Stimulated activated naive CD4-positive, alpha-beta T cell (primary cell): ENCODE data around the gene CAMK2N2.
A peak's percentile ranks its signal among the peaks of the same experiment; 100 is the strongest.
"Not testable (repeated sequence)": the region's sequence is repeated elsewhere in the genome, so short reads cannot be mapped to it uniquely, and the experiment has no call there.

Experiments used
- DNase-seq, 6 experiments: peaks; one replicate each; lab custom pipeline; 2025; lab: John Stamatoyannopoulos, UW

CAMK2N2 gene

DNA sequence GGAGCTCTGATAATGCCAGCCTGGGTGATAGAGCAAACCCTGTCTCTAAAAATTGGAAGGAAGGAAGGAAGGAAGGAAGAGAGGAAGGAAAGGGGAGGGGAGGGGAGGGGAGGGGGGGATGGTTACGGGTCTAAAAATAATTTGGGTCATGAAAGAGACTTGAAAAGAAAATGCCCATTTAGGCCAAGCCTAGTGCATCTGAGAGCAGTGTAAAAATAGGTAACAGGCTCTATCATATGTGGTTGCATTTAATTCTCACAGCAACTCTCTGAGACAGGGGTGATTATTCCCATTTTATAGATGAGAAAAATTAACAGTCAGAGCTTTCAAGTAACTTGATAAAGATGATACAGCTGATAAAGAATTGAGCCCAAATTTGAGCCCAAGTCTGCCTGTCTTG, 10.9 kb upstream of the CAMK2N2 start:
- no peak for DNase-seq

DNA sequence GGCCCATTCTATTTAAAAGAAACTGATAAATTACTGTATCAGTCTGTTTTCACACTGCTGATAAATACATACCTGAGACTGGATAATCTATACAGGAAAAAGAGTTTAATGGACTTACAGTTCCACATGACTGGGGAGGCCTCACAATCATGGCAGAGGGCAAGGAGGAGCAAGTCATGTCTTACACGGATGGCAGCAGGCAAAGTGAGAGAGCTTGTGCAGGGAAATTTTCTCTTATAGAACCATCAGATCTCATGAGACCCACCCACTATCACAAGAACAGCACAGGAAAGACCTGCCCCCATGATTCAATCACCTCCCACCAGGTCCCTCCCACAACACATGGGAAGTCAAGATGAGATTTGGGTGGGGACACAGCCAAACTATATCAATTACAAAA, 5.9 kb upstream of the CAMK2N2 start:
- DNase-seq = not testable (repeated sequence)

DNA sequence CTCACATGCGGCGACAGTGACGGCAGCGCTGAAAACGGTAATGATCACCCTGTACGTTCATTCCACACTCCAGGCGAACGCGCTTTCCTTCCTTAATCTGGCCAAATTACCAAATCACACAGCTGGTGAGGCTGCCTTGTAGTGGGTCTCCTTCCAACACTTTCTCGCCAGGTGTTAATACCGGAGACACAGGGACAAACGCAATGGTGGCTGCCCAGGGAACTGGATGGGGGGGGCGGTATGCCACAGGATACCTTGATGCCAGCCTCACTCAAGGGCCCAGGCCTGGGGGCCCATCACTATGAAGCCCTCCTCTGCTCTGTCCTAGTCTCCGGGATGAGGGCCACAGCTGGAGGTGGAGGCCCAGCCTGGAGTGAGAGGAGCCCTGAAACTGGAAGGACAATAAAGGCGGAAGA, 1.4 kb upstream of the CAMK2N2 start:
- DNase-seq = no peak

DNA sequence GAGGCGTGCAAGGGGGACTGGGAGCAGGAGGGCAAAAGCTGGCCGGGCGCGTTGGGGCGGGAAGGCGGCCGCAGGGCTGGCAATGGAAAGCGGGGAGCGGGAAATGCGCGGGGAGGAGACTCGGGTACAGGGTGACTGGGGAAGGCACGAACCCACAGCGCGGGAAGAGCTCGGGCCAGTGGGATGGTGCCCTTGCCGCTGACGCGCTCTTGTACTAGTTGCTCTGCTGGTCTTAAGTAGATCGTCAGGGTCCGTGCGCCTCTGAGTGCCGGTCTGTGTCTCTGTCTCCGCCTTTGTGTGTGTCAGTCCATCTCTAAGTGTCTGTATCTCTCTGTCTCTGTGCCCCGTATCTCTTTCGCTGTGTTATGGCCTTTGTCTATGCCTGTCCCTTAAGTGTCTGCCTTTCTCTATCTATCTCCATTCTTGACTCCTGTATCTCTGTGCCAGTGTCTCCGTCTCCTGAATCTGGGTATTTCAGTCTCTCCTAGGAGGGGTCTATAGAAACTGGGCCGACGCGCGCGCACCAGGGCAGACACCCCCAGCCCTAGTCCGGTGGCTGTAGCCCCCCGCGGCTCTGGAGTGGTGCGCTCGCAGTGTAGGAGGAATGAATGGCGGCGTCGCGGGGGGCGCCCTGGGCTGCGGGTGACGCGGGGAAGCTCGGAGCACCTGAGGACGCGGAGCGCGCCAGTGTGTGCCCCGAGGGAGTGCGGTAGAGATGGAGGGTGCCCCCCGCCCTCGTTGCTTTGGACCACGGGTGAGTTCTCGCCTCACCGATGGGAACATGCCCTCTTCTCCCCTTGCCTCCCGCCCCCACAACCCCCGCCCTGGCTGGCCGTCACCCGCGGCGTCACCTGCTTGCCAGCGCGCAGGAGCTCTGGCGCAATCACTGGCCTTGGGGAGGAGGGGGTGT, 756 bp upstream of the CAMK2N2 start:
- peak in 1 of 6 experiments; percentile 24 for DNase-seq

DNA sequence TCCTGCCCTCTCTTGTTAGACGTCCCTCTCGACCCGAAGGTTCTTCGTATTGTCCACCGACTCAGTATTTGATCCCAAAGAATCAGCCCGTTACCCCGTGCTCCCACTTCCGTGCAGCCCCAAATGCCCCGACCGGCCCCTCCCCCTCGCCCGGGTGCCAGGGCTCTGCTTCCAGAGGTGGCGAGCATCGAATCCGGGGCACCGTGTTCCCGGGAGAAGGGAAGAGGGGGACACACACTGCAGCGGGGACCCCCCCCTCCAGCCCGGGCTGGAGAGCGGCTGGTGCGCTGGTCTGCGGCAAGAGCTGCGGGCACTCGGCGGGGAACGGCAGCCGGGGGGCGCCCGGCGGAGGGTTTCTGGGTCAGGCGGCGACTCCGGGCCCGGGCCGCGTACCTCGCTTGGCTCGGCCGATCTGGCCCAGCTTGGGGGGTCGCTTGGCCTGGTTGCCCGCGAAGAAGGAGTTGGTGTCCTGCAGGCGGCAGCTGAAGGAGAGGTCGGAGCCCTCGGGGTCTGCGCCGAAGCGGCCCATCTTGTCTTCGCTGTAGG, 556 bp downstream of the CAMK2N2 start:
- no peak for DNase-seq

DNA sequence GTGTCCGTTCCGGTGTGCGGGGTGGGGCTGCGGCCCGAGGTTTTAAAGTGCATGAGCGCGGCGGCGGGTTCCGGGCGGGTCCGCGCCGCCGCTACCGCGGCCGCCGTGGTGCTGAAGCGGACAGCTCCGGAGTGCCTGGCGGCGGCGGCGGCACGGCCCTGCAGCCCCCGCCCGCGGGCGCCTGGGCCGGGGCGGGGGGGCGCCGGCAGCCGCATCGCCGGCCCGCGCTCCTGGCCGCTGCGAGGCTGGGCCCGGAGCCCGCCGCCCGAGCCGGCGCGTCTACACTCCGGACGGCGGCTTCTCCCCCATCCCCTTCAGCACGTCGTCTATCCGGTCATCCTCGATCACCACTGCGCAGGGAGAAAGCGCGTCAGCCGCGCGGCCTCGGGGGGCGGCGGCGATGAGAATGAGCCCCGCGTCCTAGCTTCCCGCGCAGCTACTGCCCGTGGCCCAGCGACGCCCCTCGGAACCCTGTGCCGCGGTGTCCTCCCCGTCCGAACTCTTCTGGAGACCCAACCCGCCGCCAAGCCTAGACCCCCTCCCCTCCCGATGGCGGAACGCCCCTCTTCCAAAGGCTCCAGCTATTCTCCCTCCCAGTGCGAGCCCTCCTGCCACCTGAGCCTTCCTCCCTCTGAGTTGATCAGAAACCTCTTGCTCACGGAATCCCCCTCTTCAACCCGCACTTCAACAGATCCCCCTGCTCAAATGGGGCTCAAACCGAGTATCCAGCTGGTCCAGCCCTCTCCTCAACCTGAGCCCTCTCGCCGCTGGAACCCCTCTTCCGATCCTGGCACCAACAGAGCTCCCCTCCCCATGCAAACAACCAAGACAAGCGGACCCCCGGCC, 1.3 kb downstream of the CAMK2N2 start:
- DNase-seq = peak in 3 of 6 experiments; percentile 13 to 34 (median 21)

DNA sequence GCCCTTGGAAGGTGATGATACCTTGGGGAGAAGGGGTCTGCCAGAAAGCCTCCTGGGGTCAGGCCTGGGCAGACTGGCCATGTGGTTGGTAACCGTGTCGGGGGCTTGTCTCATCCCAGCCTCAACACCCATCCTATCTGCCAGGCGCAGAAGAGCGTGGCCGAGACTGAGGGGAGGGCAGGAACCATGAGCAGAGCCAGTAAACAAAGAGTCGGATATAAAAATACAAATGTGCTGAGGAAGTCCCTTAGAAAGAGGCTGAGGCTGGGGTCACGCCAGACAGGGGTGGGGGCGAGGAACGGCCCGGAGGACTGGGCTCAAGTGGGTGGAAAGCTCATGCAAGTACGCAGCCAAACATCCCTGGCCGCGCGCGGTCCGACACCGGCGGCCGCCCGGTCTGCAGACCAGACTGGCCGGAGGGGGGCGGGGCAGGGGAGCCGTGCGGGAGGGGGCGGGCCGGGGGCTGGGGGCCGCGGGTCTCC, 1.9 kb downstream of the CAMK2N2 start:
- DNase-seq = no peak

DNA sequence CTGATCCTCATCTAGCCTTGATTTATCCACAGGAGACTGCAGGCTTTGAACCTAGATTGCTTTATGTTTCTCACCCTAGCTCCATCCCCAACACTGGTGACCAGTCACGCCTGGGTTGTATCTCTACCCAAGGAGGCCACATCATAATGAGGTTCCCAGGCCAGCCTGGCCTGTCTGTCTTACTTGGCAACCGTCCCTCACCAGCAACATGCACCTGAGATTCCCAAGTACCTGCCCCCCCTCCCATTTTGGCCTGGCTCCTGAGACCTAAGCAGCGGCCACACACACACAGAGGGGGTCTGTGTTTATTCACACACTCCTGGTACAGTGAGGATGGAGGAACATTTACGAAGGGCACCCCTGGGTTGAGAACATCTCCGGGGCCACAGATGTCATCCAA, 2.4 kb downstream of the CAMK2N2 start:
- no peak for DNase-seq

DNA sequence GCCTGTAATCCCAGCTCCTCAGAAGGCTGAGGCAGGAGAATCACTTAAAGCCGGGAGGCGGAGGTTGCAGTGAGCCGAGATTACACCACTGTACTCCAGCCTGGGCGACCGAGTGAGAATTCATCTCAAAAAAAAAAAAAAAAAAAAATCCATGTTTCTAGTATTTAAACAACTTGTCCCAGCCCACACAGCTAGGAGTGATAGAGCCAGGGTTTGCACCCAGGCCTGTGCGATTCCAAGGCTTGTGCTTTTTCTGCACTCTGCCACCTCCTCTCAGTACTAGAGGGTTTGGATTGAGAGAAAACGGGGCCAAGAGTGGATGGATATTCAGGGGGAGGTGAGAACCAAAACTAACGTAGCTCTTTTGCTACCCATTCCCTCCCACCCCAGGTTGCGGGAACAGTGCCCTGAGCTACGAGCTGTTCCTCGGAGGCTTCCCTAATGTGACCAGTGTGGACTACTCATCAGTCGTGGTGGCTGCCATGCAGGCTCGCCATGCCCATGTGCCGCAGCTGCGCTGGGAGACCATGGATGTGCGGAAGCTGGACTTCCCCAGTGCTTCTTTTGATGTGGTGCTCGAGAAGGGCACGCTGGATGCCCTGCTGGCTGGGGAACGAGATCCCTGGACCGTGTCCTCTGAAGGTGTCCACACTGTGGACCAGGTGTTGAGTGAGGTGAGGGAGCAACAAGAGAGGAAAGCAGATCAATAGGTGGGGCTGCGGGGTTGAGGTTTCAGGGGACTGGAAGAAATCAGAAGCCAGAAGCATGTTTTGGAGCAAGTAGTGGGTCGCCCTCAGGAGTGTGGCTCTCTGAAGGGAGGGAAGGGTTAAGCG, 4.1 kb downstream of the CAMK2N2 start:
- DNase-seq = no peak

DNA sequence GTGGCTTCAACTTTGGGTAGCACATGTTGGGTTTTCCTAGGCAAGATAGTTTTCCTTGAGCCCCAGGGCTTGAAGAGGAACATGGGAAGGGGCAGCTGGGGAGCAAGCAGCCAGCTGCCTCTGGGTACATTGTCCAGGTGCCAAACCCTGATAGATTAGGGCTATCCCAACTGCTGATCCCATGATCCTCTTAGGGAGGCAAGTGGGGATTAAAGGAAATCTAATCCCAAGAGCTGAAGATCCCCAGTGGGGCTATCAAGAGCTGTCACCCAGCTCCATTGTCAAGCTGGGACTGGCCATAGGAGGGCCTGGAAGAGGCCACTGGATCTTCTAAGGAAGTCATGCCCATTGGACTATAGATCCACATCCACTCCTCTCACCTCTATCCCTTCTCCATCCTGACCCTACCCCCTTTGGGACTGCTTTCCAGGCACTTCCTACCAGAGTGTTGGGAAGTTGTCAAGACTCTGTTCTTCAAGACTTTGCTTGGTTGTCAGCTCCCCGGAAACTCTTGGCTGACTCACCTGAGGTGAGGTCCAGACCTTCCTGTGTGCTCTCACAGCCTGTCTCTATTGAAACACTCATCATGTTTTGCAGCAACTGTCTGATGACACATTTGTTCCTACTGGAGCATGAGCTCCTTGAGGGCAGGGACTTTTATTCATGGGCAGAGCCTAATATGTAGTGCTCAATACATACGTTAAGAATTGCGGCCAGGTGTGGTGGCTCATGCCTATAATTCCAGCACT, 5.9 kb downstream of the CAMK2N2 start:
- DNase-seq = no peak

DNA sequence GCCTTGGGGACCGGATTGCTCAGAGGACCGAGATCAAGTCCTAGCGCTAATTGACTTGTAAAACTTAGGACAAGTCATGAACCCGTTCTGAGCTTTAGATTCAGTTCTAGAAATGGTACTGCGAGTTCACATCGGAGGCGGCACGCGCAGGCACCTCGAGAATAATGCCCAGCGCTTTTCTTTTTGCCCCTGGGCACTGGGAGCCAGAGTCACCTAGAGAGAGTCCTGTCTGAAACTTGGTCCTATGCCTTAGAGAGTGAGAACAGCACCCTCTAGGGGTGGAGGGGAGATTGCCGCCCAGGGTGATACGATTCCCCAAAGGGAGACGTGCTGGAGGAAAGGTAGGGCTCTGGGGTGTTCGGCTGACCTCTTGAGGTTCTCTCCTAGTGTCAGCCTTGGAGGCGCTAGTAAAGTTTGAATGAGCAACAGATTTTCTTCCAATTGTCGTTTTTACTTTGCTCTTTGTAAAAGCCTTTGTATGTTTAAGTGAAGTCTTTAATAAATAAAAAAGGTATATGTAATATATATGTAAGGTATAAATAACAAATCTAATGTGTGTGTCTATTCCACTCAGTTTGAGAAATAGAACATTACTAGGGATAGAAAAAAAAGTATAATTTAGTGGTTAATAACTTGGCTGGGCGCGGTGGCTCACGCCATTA, 11.1 kb downstream of the CAMK2N2 start:
- DNase-seq = peak; percentile 67 to 88 (median 80)

DNA sequence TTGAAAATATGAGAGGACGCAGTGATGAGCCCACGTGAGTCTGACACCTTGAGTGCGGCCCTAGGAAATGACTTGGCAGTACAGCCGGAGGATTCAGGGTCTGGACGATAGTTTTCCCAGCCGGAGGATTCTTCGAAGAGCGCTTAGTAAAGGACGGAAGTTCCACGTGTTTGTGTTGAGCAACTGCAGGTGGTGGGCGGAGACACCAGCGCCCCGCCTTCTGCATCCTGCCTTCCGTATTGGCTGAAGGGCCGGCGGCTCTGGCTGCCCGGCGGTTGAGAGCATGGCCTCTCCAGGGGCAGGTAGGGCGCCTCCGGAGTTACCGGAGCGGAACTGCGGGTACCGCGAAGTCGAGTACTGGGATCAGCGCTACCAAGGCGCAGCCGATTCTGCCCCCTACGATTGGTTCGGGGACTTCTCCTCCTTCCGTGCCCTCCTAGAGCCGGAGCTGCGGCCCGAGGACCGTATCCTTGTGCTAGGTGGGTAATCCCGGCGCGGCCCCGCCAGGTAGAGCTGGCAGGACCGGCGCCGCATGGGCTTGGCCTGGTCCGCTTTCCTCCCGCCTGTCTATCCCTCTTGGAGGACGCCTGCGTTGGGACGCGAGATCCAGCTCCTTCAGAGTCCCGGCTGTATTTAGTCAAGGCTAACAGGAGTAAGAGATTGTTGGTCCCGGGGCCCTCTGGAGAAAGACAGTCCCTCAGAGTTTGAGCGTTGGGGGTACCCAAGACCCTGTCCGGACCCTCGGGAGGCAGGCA, 11.8 kb downstream of the CAMK2N2 start, which contains the start of gene EEF1AKMT4:
TSS of gene EEF1AKMT4 (plus strand) at position 261 of the 755 bp plus-strand sequence. CDS start at position 284, 23 bp downstream.
- peak; percentile 88 to 95 (median 92) for DNase-seq

DNA sequence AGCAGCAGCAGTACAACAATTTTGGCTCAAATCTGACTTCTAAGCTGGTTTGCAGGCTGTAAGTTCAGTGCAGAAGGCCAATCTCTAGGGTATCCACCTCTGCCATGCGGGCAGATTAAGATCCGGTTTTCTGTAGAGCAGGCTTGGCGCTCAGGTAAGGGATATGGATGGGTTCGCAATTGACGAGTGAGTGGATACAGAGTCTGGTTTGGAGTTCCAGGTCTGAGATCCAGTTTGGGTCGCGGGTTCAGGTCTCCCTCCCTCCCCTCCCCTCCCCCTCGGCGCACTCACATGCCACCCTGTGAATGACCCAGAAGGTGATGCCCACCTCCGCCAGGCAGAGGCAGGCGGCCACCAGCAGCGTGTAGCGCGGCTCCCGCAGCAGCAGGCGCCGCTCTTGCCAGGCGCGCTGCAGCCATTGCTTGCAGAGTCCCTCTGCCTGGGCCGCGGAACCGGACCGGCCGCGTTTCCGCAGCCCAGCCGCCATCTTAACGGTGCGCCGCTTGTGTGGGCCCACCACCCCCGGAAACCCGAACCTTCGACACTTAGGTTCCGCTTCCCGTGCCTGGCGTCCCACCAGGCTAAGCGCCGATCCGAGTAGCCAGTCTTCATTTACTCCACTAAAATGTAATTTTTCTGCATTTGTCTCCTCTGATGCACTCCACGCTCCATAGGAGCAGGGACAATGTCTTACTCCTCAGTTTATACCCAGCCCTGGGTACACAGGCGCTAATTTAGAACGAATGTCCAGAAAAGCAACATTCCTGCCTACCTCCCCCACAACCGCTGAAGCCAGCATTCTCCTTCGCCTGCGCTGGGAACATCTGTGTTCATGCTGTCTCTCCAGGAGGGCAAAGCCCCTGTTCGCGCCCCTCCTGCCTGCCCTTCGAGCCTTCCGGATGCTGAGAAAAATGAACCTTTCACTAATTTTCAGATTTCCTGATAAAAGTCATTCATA, 12.6 kb downstream of the CAMK2N2 start, which contains the start of gene ALG3:
TSS of gene ALG3 (minus strand) at position 509 of the 958 bp plus-strand sequence. CDS start at position 487, 22 bp downstream.
- peak; percentile 72 to 88 (median 80) for DNase-seq

DNA sequence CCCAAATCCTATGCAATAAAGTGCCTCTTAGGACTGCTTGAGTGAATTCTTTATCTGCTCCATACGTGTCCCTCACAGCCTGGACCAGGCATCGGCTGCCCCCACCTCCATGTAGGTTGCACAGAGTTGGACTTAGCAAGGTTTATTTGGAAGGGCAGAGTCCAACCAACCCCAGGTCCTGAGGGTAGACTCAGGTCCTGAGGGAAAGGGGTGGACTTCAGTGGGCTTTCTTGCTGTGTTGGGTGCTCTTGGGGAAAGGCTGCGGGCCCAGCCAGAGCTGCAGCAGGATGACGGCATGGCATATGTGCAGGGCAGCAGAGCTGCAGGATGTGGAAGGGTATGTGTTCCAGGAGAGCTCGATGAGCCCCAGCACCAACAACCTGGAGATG, 19.1 kb downstream of the CAMK2N2 start:
- DNase-seq = no peak

DNA sequence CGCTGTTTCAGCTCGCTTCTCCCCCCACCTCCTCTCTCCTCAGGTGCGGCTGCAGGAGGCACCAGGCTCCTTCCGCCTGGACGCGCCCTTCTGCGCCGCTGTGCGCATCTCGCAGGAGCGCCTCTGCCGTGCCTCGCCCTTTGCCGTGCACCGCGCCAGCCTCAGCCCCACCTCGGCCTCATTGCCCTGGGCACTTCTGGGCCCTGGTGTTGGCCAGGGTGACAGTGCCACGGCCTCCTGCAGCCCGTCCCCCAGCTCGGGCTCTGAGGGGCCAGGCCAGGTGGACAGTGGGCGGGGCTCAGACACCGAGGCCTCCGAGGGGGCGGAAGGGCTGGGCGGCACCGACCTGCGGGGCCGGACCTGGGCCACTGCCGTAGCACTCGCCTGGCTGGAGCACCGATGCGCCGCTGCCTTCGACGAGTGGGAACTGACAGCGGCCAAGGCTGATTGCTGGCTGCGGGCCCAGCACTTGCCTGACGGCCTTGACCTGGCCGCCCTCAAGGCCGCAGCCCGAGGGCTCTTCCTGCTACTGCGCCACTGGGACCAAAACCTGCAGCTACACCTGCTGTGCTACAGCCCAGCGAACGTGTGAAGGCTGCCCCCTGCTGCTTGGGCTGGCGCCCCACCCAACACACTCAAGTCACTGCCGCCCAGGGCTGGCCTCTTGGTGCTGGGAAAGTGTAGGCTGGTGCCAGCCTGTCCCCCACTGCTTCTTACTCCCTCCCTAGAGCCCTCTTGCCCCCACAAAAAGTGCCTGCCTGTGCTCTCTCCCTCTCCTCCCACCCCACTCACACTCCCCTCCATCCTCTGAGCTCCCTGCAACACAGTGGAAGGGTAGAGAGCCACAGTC, 19.7 kb downstream of the CAMK2N2 start:
- peak in 1 of 6 experiments; percentile 7 for DNase-seq

DNA sequence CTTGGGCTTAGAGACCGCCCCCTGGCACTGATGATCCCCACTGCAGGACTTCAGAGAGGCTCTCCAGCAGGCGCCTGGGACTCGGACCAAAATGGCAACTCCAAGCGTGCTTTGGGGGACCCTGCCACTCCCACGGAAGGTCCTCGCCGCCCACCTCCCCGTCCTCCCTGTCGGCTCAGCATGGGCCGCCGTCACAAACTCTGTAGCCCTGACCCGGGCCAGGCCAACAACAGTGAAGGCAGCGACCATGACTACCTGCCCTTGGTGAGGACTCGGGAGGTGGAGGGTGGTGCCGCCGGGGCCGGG, 20.3 kb downstream of the CAMK2N2 start:
- DNase-seq = no peak
